RWPE1 (cell line): ENCODE measurements around the gene USP32.

Source experiments
- CTCF ChIA-PET: fragments of 350-600 bp; sonication (Branson Sonifier 250); formaldehyde crosslinking; extraction: SDS; loops from one replicate; lab custom pipeline; 2021; lab: Yijun Ruan, JAX
- POLR2A ChIA-PET: fragments of 400-600 bp; formaldehyde crosslinking; extraction: SDS; loops from one replicate; lab custom pipeline; 2020; ENCODE audit warnings: antibody characterized with exemption; ENCODE audit not compliant: low non-redundant PET; lab: Yijun Ruan, JAX
- DNase-seq: peaks from one replicate; pipeline ENCODE4 v3.0.0; 2012; ENCODE audit warnings: low spot score
- H3K27ac ChIP-seq: fragments of 450-650 bp; 2 replicates; pipeline ENCODE4 v1.5.1; 2017
- TF ChIP-seq, protein P1 (sequence below): fragments of 450-650 bp; conservative IDR thresholded peaks from 2 replicates; pipeline ENCODE4 v1.5.1; 2017; ENCODE audit warnings: low read depth, mild to moderate bottlenecking

Gene USP32

DNA sequence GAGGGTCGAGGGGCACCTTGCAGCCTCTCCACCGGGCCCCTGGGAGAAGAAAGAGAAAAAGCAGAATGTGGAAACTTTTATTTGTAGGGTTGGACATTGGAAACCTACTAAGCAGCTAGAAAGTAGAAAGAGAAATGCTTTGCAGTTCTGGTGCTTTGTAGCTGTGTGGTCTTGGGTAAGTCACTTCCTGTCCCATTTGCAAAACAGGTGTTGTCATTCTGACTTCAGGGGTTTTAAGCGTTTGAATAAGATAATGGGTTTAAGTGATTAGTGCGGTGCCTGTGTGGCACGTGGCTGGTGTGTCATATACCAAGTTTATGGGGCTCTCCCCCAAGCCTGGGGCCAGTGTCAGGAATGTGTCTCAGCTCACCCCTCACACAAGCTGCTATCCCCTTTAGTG lies 240.6 kb downstream of the USP32 start:
- no peak for DNase-seq
- no peak overlapping the region for H3K27ac ChIP-seq
- ChIA-PET POLR2A (no interaction called here), CTCF (interaction anchor here (0.9 to 1.3 kb wide), 2 partner anchors 9 to 241 kb away, joined by 3 to 14 read pairs; no protein-coding TSS in a partner anchor)
- TF ChIP-seq, protein P1, sequence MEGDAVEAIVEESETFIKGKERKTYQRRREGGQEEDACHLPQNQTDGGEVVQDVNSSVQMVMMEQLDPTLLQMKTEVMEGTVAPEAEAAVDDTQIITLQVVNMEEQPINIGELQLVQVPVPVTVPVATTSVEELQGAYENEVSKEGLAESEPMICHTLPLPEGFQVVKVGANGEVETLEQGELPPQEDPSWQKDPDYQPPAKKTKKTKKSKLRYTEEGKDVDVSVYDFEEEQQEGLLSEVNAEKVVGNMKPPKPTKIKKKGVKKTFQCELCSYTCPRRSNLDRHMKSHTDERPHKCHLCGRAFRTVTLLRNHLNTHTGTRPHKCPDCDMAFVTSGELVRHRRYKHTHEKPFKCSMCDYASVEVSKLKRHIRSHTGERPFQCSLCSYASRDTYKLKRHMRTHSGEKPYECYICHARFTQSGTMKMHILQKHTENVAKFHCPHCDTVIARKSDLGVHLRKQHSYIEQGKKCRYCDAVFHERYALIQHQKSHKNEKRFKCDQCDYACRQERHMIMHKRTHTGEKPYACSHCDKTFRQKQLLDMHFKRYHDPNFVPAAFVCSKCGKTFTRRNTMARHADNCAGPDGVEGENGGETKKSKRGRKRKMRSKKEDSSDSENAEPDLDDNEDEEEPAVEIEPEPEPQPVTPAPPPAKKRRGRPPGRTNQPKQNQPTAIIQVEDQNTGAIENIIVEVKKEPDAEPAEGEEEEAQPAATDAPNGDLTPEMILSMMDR: no peak

- TF ChIP-seq, protein P1: no peak
- no peak within 1 kb of the TSS for H3K27ac ChIP-seq
- CTCF ChIA-PET: no interaction called here
Measured at GRCh38 chr17:60149691-60150582, 242.0 kb downstream of the USP32 start, which contains the start of gene CA4. CA4 (plus strand) TSS chr17:60149973; CDS start chr17:60150035, 62 bp downstream.

GRCh38 chr17:60148373-60148772 lies 243.6 kb downstream of the USP32 start:
- no peak for DNase-seq
- TF ChIP-seq, protein P1: no peak
- CTCF ChIA-PET: no interaction called here
- no peak overlapping the region for H3K27ac ChIP-seq
- POLR2A ChIA-PET: interaction anchor here (0.6 kb wide), 1 partner anchor 18 kb away, joined by 4 read pairs; no protein-coding TSS in a partner anchor

More at GRCh38 chr17:60149691-60150582, 242.0 kb downstream of the USP32 start, which contains the start of gene CA4:
- no peak for DNase-seq
- POLR2A ChIA-PET: no interaction called here

GRCh38 chr17:60147553-60148223 lies 244.2 kb downstream of the USP32 start:
- CTCF ChIA-PET: no interaction called here
- H3K27ac ChIP-seq: no peak overlapping the region
- TF ChIP-seq, protein P1: no peak
- DNase-seq: no peak
- POLR2A ChIA-PET: no interaction called here

DNA sequence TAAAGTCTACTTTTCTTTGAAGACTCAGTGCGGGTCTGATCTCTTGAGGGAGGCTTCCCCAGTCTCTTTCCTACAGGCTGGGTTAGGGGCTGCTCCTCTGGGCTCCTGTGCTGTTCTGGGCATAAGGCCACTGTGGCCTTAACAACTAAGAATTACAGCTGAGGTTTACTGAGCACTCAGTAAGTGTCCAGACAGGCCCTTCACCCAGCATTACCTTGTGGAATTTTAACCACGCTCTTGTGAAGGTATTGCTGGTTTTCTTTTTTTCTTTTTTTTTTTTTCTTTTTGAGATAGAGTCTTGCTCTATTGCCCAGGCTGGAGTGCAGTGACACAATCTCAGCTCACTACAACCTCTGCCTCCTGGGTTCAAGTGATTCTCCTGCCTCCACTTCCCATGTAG lies 245.7 kb downstream of the USP32 start:
- POLR2A ChIA-PET: no interaction called here
- CTCF ChIA-PET: interaction anchor here (0.6 kb wide), 1 partner anchor 1731 kb away, joined by 3 read pairs; no protein-coding TSS in a partner anchor

More for the DNA sequence above, 245.7 kb downstream of the USP32 start:
- DNase-seq: no peak
- H3K27ac ChIP-seq: no peak overlapping the region
- TF ChIP-seq, protein P1: no peak
